ENCODE results near the gene COLEC12. TPM values are rescaled to one million over a fixed set of nuclear protein-coding genes. Genes with fewer than 3 reads are reported as not detected.

COLEC12 gene
- total and polyA plus RNA-seq, 12 donors, result 1.5 to 19.5 (median 8.6) TPM

GRCh38 chr18:449374-449773 is 51.1 kb downstream of the COLEC12 start:
- Histone ChIP-seq H3K4me3 (no peak overlapping the region), H3K36me3 (replicated peaks in 1 of 2) (no peaks in the 10 kb centered on the region), H3K27me3 (no peaks in the 10 kb centered on the region), H3K9me3 (replicated peaks in 1 of 3) (peaks cover 0 to 9% (median 0%) of the 10 kb centered on the region in 3 donors), H3K4me1 (replicated peaks in 1 of 2) (no peaks in the 10 kb centered on the region), H3K27ac (no peak overlapping the region)
- WGBS, 4 donors, result 26 to 49% (median 31%) methylated on average over 5 to 8 of the region's 8 CpGs
- TF ChIP-seq CTCF (IDR thresholded peaks at IDR 0.05) (no peak), POLR2A (IDR thresholded peaks at IDR 0.05) (no peak)
- intact Hi-C loops (cut with DNase I), result loop anchor here in 1 of 2 donors (10.0 kb wide), 1 partner anchor 65 kb away; no protein-coding TSS in a partner anchor
- peak in 1 of 7 donors; percentile 70 for DNase-seq

- H3K36me3 ChIP-seq (replicated peaks in 1 of 2), result no peaks in the 10 kb centered on the region
- no peaks in the 10 kb centered on the region for H3K27me3 ChIP-seq
- 57 to 72% (median 59%) methylated on average over 5 of the region's 5 CpGs for WGBS, 4 donors
- intact Hi-C loops (cut with DNase I), result loop anchor here in 1 of 2 donors (10.0 kb wide), 1 partner anchor 63 kb away; no protein-coding TSS in a partner anchor
- H3K9me3 ChIP-seq (replicated peaks in 1 of 3), result peaks cover 0 to 9% (median 0%) of the 10 kb centered on the region in 3 donors
- H3K4me3 ChIP-seq, result no peak overlapping the region
- no peak for DNase-seq
- no peak overlapping the region for H3K27ac ChIP-seq
- no peaks in the 10 kb centered on the region for H3K4me1 ChIP-seq (replicated peaks in 1 of 2)
- TF ChIP-seq POLR2A (IDR thresholded peaks at IDR 0.05), result no peak
- no peak for TF ChIP-seq CTCF (IDR thresholded peaks at IDR 0.05)
Measured at GRCh38 chr18:448116-448790, 52.2 kb downstream of the COLEC12 start.

- H3K4me1 ChIP-seq (replicated peaks in 1 of 2), result no peaks in the 10 kb centered on the region
- H3K27ac ChIP-seq, result no peak overlapping the region
- peak in 2 of 7 donors; percentile 34 to 39 for DNase-seq
- 48 to 60% (median 53%) methylated on average over 5 of the region's 5 CpGs for WGBS, 4 donors
- H3K4me3 ChIP-seq, result no peak overlapping the region
- H3K36me3 ChIP-seq (replicated peaks in 1 of 2), result no peaks in the 10 kb centered on the region
- intact Hi-C loops (cut with DNase I), result loop anchor here in 1 of 2 donors (10.0 kb wide), 1 partner anchor 62 kb away; no protein-coding TSS in a partner anchor
- TF ChIP-seq POLR2A (IDR thresholded peaks at IDR 0.05) (no peak), CTCF (IDR thresholded peaks at IDR 0.05) (no peak)
- no peaks in the 10 kb centered on the region for H3K27me3 ChIP-seq
- H3K9me3 ChIP-seq (replicated peaks in 1 of 3), result peaks cover 0 to 9% (median 0%) of the 10 kb centered on the region in 3 donors
Measured at GRCh38 chr18:446941-447560, 53.5 kb downstream of the COLEC12 start.

- H3K4me3 ChIP-seq, result no peak overlapping the region
- intact Hi-C loops (cut with DNase I), result loop anchor here in 1 of 2 donors (10.0 kb wide), 1 partner anchor 60 kb away; no protein-coding TSS in a partner anchor
- H3K4me1 ChIP-seq (replicated peaks in 1 of 2), result no peaks in the 10 kb centered on the region
- DNase-seq, result no peak
- no peaks in the 10 kb centered on the region for H3K36me3 ChIP-seq (replicated peaks in 1 of 2)
- H3K27ac ChIP-seq, result no peak overlapping the region
- no peaks in the 10 kb centered on the region for H3K9me3 ChIP-seq (replicated peaks in 1 of 3)
- 69 to 87% (median 75%) methylated on average over 3 of the region's 3 CpGs for WGBS, 4 donors
- no peaks in the 10 kb centered on the region for H3K27me3 ChIP-seq
- TF ChIP-seq POLR2A (IDR thresholded peaks at IDR 0.05) (no peak), CTCF (IDR thresholded peaks at IDR 0.05) (no peak)
Measured at GRCh38 chr18:445055-445454, 55.4 kb downstream of the COLEC12 start.
